Measurements from ENCODE around the gene IGSF9B.

Gene IGSF9B

DNA sequence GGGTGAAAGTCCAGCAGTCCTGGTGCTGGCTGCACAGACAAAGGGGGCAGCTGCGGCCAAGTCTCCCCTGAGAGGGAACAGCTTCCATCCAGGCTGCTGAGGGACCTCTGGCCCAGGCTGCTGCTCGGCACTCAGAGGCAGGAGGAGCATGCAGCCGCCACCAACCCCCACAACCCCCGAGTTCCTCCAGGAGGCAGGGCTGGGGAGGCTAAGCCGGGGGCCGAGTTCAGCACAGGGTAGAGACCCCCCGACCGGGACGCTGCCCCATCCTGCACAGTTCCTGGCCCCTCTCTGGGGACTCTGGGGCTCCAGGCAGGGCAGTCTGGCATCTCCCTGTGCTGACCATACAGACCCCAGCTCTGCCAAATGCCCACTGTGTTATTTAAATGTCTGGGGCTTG lies 20.2 kb downstream of the IGSF9B start:
- DNase-seq (ENCODE audit: low read depth in 2 of 2), result no peak

- DNase-seq (ENCODE audit: low read depth in 2 of 2), result no peak
Observed at GRCh38 chr11:133936136-133936535, 20.6 kb downstream of the IGSF9B start.

DNA sequence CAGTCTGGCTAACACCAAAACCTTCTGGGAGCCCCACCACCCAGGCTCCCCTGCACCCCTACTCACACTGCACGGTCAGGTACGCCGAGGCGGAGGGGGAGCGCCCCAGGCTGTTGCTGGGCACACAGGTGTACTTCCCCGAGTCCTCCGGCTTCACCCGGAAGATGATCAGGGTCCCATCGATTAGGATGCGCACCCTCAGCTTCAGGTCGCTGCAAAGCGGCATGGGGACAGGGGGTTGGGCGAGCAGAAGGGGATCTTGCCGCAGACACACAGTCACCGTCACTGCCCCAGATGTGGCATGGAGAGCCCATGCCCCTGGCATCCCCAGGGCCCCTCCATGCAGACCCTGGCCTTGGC lies 21.2 kb downstream of the IGSF9B start:
- DNase-seq (ENCODE audit: low read depth in 2 of 2), result no peak

GRCh38 chr11:133934599-133935550 lies 21.9 kb downstream of the IGSF9B start:
- peak in 1 of 2 donors; percentile 27 for DNase-seq (ENCODE audit: low read depth in 2 of 2)

DNA sequence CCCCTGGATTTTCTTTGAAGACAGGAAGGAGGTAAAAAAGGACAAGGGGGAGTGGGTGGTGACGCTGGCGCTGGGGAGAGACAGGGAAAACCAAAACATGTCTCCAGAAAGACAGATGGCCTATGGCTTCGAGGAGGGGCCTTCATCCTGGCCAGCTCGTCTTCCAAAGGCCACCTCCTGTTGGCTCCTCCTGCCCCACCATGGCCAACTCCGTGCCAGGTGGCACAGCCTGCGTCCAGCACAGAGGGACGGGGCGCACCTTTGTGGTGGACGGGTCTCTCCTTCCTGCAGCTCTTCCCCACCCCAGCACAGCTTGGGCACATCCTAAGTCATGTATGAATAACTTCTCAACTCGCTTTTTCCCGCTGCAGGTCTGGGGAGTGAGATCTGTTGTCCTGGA lies 22.7 kb downstream of the IGSF9B start:
- DNase-seq (ENCODE audit: low read depth in 2 of 2), result no peak

GRCh38 chr11:133931449-133932060 lies 25.2 kb downstream of the IGSF9B start:
- no peak for DNase-seq (ENCODE audit: low read depth in 2 of 2)

DNA sequence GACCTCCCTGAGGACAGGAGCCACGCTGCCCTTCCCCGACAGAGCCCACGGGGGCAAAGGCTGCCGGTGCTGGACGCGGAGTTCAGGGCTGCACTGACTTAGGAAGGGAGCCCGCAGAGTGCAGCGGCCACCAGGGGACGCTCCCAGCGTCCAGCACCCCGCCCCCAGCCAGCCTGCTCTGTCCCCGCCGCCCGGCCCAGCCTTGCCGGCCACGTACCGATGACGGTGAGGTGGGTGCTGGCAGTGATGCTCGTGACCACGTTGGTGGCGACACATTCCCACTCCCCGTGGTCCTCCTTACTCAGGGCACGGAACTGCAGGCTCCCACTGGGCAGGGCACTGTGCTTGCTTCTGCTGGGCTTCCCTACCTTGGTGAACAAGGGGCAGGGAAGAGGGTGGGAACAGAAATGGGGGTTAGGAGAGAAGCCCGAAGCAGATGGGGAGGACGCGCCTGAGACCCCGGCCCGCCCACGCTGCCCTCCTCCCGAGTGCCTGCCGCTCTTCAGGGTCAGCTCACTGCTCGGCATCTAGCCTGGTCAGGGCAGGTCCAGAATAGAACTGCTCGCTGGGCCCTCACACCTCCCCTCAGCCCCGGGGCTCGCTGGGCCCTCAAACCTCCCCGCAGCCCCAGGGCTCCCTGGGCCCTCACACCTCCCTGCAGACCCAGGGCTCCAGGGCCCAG lies 25.9 kb downstream of the IGSF9B start:
- DNase-seq (ENCODE audit: low read depth in 2 of 2), result no peak

DNA sequence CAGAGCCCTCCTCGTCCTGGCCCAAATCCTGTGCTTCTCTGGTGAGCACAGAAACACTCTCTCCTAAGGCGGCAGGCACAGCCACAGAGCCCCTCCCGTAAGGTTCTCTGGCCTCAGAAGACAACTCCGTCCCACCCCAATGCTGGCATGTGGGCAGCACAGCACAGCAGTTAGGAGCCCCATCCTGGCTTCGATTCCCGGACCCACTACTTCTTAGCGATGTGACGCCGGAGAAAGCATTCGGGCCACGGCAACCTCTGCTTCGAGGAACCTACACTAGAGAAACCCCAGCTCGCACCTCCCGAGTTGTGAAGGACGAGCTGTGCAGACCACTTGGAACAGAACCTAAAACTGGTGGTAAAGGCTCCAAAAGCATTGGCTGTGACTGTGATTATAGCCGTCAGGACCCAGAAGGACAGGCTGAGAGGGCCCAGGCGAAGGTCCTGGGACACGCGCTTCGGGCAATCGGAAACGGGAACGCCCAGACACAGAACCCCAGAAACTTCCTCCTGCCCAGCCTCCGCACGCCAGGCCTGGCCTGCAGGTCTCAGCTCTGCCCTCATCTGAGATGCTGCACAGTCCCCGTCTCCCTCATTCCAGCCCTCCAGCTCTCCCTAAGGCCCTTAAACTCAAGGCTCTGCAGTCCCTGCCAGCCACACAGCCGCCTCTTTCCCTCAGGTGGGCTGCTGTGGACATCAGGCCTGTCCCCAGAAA lies 26.6 kb downstream of the IGSF9B start:
- no peak for DNase-seq (ENCODE audit: low read depth in 2 of 2)

DNA sequence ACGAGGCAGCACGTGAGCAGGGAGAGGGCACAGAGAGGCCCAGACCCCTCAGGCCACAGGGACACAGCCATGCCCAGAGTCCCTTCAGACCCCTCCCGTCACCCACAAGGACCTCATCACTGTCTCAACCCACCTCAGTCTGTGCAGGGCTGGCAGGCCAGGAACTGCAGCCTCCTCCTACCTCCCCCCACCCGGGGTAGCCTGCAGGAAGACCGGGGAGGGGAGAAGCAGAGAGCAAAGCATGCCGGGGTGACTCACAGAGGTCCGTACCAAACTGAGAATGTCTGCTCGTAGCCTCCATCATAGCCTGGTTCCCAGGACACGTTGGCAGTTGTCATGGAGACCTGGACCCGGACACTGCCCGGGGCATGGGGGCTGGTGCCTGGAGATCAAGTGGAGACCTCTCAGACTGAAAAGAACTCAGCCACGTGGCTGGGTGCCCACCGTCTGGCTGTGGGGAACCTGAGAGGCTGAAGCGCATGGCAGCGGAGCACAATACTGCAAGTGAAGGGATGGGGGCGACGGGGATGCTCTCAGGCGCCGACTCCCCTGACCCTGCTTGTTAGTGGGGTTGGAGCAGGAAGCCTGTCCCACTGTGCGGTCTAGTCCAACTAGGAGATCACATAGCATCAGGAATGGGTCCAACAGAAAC lies 27.2 kb downstream of the IGSF9B start:
- no peak for DNase-seq (ENCODE audit: low read depth in 2 of 2)

- DNase-seq (ENCODE audit: low read depth in 2 of 2), result peak; percentile 57 to 73
Observed at GRCh38 chr11:133928628-133929059, 28.1 kb downstream of the IGSF9B start.

- peak; percentile 63 for DNase-seq (ENCODE audit: low read depth in 2 of 2)
Observed at GRCh38 chr11:133927690-133928627, 28.8 kb downstream of the IGSF9B start.

- DNase-seq (ENCODE audit: low read depth in 2 of 2), result no peak
Observed at GRCh38 chr11:133926466-133927246, 30.1 kb downstream of the IGSF9B start.

- no peak for DNase-seq (ENCODE audit: low read depth in 2 of 2)
Observed at GRCh38 chr11:133925756-133926155, 31.0 kb downstream of the IGSF9B start.

GRCh38 chr11:133924661-133925060 lies 32.1 kb downstream of the IGSF9B start:
- DNase-seq (ENCODE audit: low read depth in 2 of 2), result no peak

DNA sequence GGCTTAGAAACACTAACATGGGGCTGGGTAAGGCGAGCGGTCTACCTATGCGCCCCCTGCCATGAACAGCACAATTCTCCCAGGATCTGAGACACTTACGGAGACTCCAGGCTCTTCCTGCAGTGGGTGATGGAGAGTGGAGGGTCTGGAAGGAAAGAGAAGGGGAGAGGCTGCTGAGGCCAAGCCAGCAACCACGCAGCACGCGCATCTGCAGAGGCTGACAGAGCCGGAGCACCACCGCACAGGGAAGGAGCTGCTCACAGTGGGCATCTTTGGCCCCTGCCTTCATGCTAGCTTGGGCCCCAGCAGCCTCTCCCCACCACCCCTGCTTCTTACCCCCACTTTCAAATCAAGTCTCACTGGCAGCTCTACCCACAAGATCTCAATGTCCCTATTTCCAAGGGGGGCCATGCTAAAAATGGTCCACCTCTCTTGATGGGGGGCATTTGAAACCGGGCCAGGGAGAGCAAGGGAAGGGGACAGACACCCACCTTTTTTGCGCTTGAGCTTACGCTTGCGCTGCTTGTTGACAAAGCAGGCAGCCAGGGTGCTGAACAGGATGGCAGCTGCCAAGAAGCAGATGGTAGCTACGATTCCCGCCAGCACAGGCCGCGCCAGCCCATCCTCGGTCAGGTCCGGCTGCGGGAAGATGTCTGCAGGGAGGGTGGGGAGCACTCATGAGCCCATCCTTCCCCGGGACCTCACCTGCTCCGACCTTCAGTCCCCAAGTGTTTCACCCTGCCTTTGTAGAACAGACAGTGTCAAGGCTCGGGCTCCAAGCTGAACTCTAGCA lies 34.5 kb downstream of the IGSF9B start:
- no peak for DNase-seq (ENCODE audit: low read depth in 2 of 2)

DNA sequence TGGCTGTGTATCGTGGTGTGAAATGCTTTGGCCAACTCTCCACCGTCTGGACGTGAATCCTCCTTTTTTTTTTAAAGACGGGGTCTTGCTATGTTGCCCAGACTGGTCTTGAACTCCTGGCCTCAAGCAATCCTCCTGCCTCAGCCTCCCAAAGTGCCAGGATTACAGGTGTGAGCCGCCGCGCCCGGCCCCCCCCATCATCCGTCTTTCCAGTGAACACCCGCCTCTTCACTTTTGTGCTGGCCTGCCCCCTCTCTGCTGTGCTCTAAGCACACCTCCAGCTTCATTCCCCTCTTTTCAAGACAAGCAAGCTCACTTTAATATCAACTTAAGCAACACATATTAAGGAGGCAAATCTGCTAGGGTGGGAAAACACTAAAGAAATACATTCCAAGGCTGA lies 35.3 kb downstream of the IGSF9B start:
- no peak for DNase-seq (ENCODE audit: low read depth in 2 of 2)

DNA sequence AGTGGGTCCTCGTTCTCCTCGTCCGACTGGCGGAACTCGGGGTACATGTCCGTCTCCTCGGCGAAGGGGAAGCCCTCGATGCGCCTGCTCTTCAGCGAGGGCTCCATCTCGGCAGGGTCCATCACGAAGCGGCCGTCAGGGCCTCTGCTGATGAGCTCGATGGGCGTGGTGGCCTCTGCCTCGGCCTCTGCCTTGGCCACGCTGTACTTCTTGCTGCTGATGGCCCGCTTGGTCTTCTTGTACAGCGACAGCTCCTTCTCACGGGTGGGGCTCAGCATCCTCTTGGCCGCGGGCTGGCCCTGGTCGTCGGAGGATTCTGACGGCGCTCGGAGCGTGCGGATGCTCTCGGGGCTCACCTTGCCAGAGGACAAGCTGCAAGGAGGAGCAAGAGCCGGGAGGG lies 35.7 kb downstream of the IGSF9B start:
- no peak for DNase-seq (ENCODE audit: low read depth in 2 of 2)

- DNase-seq (ENCODE audit: low read depth in 2 of 2), result no peak
Observed at GRCh38 chr11:133920109-133920990, 36.4 kb downstream of the IGSF9B start.

Data from stimulated activated CD4-positive, alpha-beta T cell treated with anti-CD3 and anti-CD28 coated beads, Interleukin-4, amount 100 ng/mL, for 48 hours (primary cell).